Right lobe of liver (tissue), 6 donors: ENCODE results near the gene RTCA. TPM values are rescaled to one million over a fixed set of nuclear protein-coding genes. Genes with fewer than 3 reads are reported as not detected.
"Not testable (repeated sequence)": the region's sequence is repeated elsewhere in the genome, so short reads cannot be mapped to it uniquely, and the experiment has no call there.

Source experiments
- ATAC-seq, 4 donors: fragments of 200-7000 bp; cut with Tn5 transposase; one replicate each; pipeline ENCODE4 v1.9.1; 2020; ENCODE audit warnings: mild to moderate bottlenecking in 4 of 4, moderate library complexity in 4 of 4
- DNase-seq, 3 donors: peaks; one replicate each; pipeline ENCODE4 v3.0.0-alpha.2; 2020
- H3K27ac ChIP-seq, 3 donors: fragments of 200-600 bp; one replicate each; pipeline ENCODE4 v1.8.0; 2022
- H3K27me3 ChIP-seq, 2 donors: fragments of 200-600 bp; one replicate each; pipeline ENCODE4 v1.8.0; 2022
- H3K36me3 ChIP-seq, 4 donors: fragments of 200-600 bp; sonication (generic) in 1 of 4; one replicate each; pipeline versions ENCODE4 v1.5.1 to v1.8.0; 2017 to 2022; ENCODE audit warnings: control low read depth in 1 of 4
- H3K4me1 ChIP-seq, 4 donors: fragments of 200-600 bp; sonication (generic) in 1 of 4; one replicate each; pipeline versions ENCODE4 v1.5.1 to v1.8.0; 2017 to 2022; ENCODE audit warnings: control low read depth in 1 of 4
- H3K4me3 ChIP-seq, 3 donors: fragments of 200-600 bp; one replicate each; pipeline ENCODE4 v1.8.0; 2022
- H3K9me3 ChIP-seq, 4 donors: fragments of 200-600 bp; sonication (generic) in 1 of 4; one replicate each; pipeline versions ENCODE4 v1.5.1 to v1.8.0; 2017 to 2022; ENCODE audit warnings: control low read depth in 1 of 4
- CTCF ChIP-seq, 4 donors: fragments of 200-600 bp in 3 of 4; fragments of 450-650 bp in 1 of 4; IDR thresholded peaks; one replicate each; pipeline versions ENCODE4 v1.5.1 to v1.8.0; 2016 to 2022; ENCODE audit warnings: antibody characterized with exemption in 4 of 4, mild to moderate bottlenecking in 2 of 4
- POLR2A ChIP-seq: fragments of 450-650 bp; IDR thresholded peaks from one replicate; pipeline ENCODE4 v1.6.1; 2017; ENCODE audit warnings: antibody characterized with exemption, mild to moderate bottlenecking
- WGBS: methylation state at CpG from one replicate; pipeline ENCODE4 v1.1.6; 2018; ENCODE audit warnings: low coverage, low lambda C conversion rate; ENCODE audit not compliant: insufficient coverage; ENCODE audit errors: missing lambda C conversion rate; 5-methylcytosine and 5-hydroxymethylcytosine counted together
- intact Hi-C, 2 donors: fragments of 100-400 bp; cut with DNase I; formaldehyde crosslinking; loops; one replicate each; pipeline versions ENCODE4 v1.11.2 to v1.14.1; 2022
- total RNA-seq, 6 experiments: library from RNA; depleted of rRNA in 2 of 6; stranded (reverse); fragments of >200 nt in 2 of 6; fragmentation: NEBNext Ultra II Directional in 3 of 6; extraction: Animal tissue kit (Norgen Biotek cat#: 25700) in 3 of 6; gene quantifications; one replicate each; pipeline versions ENCODE4 v1.1.0 to v1.2.4, GENCODE V29; 2016 to 2023
- donor health status: DM: no; HTN: yes; CAD: no.
- donor health status: DM: no; HTN: no; CAD: no.
- donor health status: DM: no; HTN: no; CAD: no.
- donor health status: DM: no; HTN: yes; CAD: no.
- donor health status: DM: no; HTN: yes; CAD: no.

The RTCA gene
- total RNA-seq, 6 experiments from 2014 or later = 12.5 to 20.1 (median 14.7) TPM

GRCh38 chr1:100287162-100287561 is 21.1 kb downstream of the RTCA start:
- no peaks in the 10 kb centered on the region for H3K27me3 ChIP-seq
- H3K4me1 ChIP-seq = no peaks in the 10 kb centered on the region
- WGBS = 98% methylated on average over 3 of the region's 3 CpGs
- H3K9me3 ChIP-seq = no peaks in the 10 kb centered on the region
- no peak for ATAC-seq
- no peak overlapping the region for H3K4me3 ChIP-seq
- TF ChIP-seq CTCF (IDR thresholded peaks at IDR 0.05) (no peak), POLR2A (no peak)
- no peak for DNase-seq
- no peak overlapping the region for H3K27ac ChIP-seq
- intact Hi-C loops = no loop called here
- H3K36me3 ChIP-seq = peaks cover 0 to 80% (median 27%) of the 10 kb centered on the region in 4 donors

GRCh38 chr1:100290291-100290690 is 24.3 kb downstream of the RTCA start:
- no peaks in the 10 kb centered on the region for H3K9me3 ChIP-seq
- 88% methylated on average over 2 of the region's 2 CpGs for WGBS
- no peak overlapping the region for H3K4me3 ChIP-seq
- no peaks in the 10 kb centered on the region for H3K27me3 ChIP-seq
- ATAC-seq = no peak
- H3K4me1 ChIP-seq = no peaks in the 10 kb centered on the region
- H3K36me3 ChIP-seq = peaks cover 0 to 67% (median 21%) of the 10 kb centered on the region in 4 donors
- TF ChIP-seq CTCF (IDR thresholded peaks at IDR 0.05) = no peak
- TF ChIP-seq POLR2A = no peak
- intact Hi-C loops = no loop called here
- no peak for DNase-seq
- H3K27ac ChIP-seq = no peak overlapping the region

- 27% methylated on average over 1 of the region's 1 CpG for WGBS
- ATAC-seq (peak; percentile 45 to 82 (median 60)), DNase-seq (no peak)
- TF ChIP-seq POLR2A = no peak
- TF ChIP-seq CTCF (IDR thresholded peaks at IDR 0.05) = no peak
- Histone ChIP-seq H3K4me1 (no peaks in the 10 kb centered on the region), H3K27me3 (no peaks in the 10 kb centered on the region), H3K36me3 (peaks cover 0 to 45% (median 13%) of the 10 kb centered on the region in 4 donors), H3K27ac (no peak overlapping the region), H3K9me3 (no peaks in the 10 kb centered on the region), H3K4me3 (no peak overlapping the region)
- intact Hi-C loops = no loop called here
These were observed 26.7 kb downstream of the RTCA start for GRCh38 chr1:100292711-100293110.

GRCh38 chr1:100296140-100296539 is 30.1 kb downstream of the RTCA start:
- Histone ChIP-seq H3K4me1 (no peaks in the 10 kb centered on the region), H3K27ac (no peak overlapping the region), H3K4me3 (no peak overlapping the region), H3K27me3 (no peaks in the 10 kb centered on the region), H3K9me3 (no peaks in the 10 kb centered on the region), H3K36me3 (peaks cover 0 to 16% (median 6%) of the 10 kb centered on the region in 4 donors)
- 88% methylated on average over 8 of the region's 8 CpGs for WGBS
- no peak for TF ChIP-seq POLR2A
- TF ChIP-seq CTCF (IDR thresholded peaks at IDR 0.05) = no peak
- no peak for ATAC-seq
- no peak for DNase-seq
- intact Hi-C loops = no loop called here

GRCh38 chr1:100296997-100297396 is 31.0 kb downstream of the RTCA start:
- DNase-seq, H3K9me3 ChIP-seq, H3K4me3 ChIP-seq, H3K27me3 ChIP-seq, H3K27ac ChIP-seq, ATAC-seq, H3K36me3 ChIP-seq, H3K4me1 ChIP-seq, intact Hi-C loops: not testable (repeated sequence)
